ENCODE data around the gene ITPK1.

DNA sequence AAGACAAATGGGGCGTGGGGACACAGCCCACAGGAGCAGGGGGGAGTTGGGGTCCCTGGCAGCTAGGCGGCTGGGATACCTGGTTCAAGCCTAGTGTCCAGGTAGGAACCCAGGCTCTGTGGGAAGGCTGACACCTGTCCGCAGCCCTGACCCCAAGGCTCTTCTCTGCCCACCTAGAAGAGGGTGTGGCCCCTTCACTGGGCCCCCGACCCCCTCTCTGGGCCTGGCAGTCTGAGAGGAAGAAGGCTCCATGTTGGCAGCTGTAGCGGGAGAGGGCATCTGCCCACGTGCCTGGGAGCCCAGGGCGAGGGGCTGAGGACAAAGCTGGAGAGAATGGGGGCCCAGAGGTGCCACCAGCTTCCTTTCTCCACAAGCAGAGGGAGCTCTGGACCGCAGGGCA lies 182.2 kb downstream of the ITPK1 start:
- TF ChIP-seq TAF1 (IDR thresholded peaks at IDR 0.05; ENCODE audit: low read depth) = no peak
- TF ChIP-seq, protein P1, sequence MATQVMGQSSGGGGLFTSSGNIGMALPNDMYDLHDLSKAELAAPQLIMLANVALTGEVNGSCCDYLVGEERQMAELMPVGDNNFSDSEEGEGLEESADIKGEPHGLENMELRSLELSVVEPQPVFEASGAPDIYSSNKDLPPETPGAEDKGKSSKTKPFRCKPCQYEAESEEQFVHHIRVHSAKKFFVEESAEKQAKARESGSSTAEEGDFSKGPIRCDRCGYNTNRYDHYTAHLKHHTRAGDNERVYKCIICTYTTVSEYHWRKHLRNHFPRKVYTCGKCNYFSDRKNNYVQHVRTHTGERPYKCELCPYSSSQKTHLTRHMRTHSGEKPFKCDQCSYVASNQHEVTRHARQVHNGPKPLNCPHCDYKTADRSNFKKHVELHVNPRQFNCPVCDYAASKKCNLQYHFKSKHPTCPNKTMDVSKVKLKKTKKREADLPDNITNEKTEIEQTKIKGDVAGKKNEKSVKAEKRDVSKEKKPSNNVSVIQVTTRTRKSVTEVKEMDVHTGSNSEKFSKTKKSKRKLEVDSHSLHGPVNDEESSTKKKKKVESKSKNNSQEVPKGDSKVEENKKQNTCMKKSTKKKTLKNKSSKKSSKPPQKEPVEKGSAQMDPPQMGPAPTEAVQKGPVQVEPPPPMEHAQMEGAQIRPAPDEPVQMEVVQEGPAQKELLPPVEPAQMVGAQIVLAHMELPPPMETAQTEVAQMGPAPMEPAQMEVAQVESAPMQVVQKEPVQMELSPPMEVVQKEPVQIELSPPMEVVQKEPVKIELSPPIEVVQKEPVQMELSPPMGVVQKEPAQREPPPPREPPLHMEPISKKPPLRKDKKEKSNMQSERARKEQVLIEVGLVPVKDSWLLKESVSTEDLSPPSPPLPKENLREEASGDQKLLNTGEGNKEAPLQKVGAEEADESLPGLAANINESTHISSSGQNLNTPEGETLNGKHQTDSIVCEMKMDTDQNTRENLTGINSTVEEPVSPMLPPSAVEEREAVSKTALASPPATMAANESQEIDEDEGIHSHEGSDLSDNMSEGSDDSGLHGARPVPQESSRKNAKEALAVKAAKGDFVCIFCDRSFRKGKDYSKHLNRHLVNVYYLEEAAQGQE (IDR thresholded peaks at IDR 0.05; ENCODE audit: low read depth) = no peak
- TF ChIP-seq EP300 (IDR thresholded peaks at IDR 0.05; ENCODE audit: borderline replicate concordance) = no peak
- TF ChIP-seq, protein P2, sequence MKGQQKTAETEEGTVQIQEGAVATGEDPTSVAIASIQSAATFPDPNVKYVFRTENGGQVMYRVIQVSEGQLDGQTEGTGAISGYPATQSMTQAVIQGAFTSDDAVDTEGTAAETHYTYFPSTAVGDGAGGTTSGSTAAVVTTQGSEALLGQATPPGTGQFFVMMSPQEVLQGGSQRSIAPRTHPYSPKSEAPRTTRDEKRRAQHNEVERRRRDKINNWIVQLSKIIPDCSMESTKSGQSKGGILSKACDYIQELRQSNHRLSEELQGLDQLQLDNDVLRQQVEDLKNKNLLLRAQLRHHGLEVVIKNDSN (IDR thresholded peaks at IDR 0.05) = no peak
- no peak for TF ChIP-seq FOXM1 (IDR thresholded peaks at IDR 0.05; ENCODE audit: borderline replicate concordance, low read depth)
- no peak for TF ChIP-seq CEBPB (IDR thresholded peaks at IDR 0.05)

All from Ishikawa (cell line).